ENCODE data around the gene MXI1. TPM values are rescaled to one million over a fixed set of nuclear protein-coding genes. Genes with fewer than 3 reads are reported as not detected.

Gene MXI1
- total and polyA plus RNA-seq, 9 donors: 41.9 to 100 (median 63.5) TPM

DNA sequence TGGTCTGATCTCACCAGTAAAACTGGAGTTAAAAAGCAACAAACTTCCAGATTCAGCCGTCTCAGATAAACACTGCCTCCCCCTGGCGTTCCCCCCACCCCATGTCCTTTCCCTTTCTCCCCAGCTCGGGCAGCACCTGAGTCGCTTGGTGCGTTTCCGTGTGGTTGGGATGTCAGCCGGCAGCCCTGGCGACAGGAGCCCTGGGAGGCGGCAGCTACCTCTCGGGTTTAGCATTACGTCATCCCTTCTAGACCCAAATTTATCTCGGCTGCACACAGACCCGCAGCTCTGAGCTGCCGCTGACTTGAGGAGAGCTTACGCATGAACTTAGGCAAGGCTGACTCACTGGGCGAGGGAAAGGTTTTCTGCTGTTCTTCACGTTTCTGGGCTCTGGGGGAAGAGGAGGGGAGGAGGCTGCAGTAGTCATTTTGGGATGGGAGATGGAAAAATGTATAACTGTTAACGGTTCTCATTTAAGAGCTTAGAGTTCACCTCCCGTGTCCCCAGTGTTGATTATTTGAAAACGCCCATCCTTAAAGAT lies 14.4 kb downstream of the MXI1 start:
- WGBS, 3 donors: 2 to 4% (median 3%) methylated on average over 20 of the region's 20 CpGs
- intact Hi-C loops (cut with DNase I): loop anchor here in 3 of 4 donors (10.0 kb wide), 3 partner anchors 53 to 327 kb away; no protein-coding TSS in a partner anchor
- DNase-seq: peak; percentile 84 to 91 (median 86)
- Histone ChIP-seq H3K4me3 (peak overlapping the region; percentile 39), H3K27me3 (no peaks in the 10 kb centered on the region), H3K9me3 (no peaks in the 10 kb centered on the region), H3K27ac (peak overlapping the region; percentile 82 to 91), H3K36me3 (no peaks in the 10 kb centered on the region), H3K4me1 (ENCODE audit: insufficient read depth) (peaks cover 8% of the 10 kb centered on the region)
- peak; percentile 59 for TF ChIP-seq POLR2A (IDR thresholded peaks at IDR 0.05)
- TF ChIP-seq, protein P1, sequence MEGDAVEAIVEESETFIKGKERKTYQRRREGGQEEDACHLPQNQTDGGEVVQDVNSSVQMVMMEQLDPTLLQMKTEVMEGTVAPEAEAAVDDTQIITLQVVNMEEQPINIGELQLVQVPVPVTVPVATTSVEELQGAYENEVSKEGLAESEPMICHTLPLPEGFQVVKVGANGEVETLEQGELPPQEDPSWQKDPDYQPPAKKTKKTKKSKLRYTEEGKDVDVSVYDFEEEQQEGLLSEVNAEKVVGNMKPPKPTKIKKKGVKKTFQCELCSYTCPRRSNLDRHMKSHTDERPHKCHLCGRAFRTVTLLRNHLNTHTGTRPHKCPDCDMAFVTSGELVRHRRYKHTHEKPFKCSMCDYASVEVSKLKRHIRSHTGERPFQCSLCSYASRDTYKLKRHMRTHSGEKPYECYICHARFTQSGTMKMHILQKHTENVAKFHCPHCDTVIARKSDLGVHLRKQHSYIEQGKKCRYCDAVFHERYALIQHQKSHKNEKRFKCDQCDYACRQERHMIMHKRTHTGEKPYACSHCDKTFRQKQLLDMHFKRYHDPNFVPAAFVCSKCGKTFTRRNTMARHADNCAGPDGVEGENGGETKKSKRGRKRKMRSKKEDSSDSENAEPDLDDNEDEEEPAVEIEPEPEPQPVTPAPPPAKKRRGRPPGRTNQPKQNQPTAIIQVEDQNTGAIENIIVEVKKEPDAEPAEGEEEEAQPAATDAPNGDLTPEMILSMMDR (IDR thresholded peaks at IDR 0.05): no peak

DNA sequence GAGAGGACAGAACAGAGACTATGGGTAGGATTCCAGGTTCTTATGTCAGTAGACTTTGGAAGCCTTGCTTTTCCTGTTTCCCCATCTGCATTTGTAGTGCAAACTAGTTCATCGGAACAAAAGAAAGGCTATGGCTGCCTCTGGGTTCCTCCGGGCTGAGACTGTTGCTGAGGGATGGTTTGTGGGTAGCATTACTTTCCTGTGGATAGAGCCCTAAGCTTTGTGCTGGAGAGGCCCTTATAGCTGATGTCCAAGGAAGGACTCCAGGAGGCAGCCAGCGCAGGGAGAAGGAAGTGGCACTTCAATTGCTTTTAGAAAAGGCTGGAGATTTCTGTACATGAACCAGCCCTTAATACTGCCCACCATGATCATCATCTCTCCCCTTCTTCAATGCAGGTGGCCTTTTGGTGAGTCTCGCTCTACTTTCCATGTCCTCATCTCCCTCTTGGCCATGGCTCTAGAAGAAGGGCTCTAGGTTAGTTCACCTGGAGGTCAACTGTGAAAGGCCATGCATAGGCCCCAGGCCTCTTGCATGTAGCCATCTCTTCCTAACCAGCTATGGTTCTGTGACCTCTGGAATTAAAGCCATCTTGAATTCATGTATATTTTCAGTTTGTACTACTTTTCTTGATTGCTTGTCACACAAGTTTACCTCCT lies 15.4 kb downstream of the MXI1 start:
- DNase-seq: no peak
- no peaks in the 10 kb centered on the region for H3K27me3 ChIP-seq
- H3K4me3 ChIP-seq: no peak overlapping the region
- H3K9me3 ChIP-seq: no peaks in the 10 kb centered on the region
- peak overlapping the region; percentile 82 to 91 for H3K27ac ChIP-seq
- intact Hi-C loops (cut with DNase I): loop anchor here in 3 of 4 donors (10.0 kb wide), 3 partner anchors 52 to 328 kb away; no protein-coding TSS in a partner anchor
- WGBS, 3 donors: 93 to 96% (median 96%) methylated on average over 4 of the region's 4 CpGs
- TF ChIP-seq POLR2A (IDR thresholded peaks at IDR 0.05): no peak
- TF ChIP-seq EP300 (IDR thresholded peaks at IDR 0.05): no peak
- TF ChIP-seq, protein P1 (IDR thresholded peaks at IDR 0.05): no peak
- H3K4me1 ChIP-seq (ENCODE audit: insufficient read depth): peaks cover 4% of the 10 kb centered on the region
- H3K36me3 ChIP-seq: no peaks in the 10 kb centered on the region

DNA sequence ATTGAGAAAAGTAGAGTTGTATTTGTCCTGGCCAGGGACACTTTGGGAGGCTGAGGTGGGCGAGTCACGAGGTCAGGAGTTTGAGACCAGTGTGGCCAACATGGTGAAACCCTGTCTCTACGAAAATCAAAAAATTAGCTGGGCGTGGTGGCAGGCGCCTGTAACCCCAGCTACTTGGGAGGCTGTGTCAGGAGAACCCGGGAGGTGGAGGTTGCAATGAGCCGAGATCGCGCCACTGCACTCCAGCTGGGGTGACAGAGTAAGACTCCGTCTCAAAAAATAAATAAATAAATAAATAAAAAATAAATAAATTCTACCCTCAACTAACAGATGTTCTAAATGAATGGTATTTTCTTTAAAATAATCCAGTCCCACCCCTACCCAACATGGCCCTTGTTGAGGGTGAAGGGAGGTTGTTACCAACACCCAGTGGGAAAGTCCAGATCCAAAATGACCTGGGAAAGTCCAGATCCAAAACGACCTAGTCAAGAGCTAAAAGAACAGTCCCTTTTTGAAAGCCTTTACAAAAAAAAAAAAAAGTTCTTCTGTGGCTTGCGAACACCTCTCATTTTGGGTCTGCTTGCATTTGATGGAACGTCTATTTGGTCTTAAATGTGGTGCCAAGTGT lies 16.0 kb downstream of the MXI1 start:
- intact Hi-C loops (cut with DNase I): loop anchor here in 3 of 4 donors (10.0 kb wide), 3 partner anchors 51 to 329 kb away; no protein-coding TSS in a partner anchor
- no peak overlapping the region for H3K4me3 ChIP-seq
- H3K27ac ChIP-seq: no peak overlapping the region
- H3K9me3 ChIP-seq: no peaks in the 10 kb centered on the region
- WGBS, 3 donors: 92 to 93% (median 92%) methylated on average over 13 of the region's 13 CpGs
- no peaks in the 10 kb centered on the region for H3K36me3 ChIP-seq
- TF ChIP-seq, protein P1 (IDR thresholded peaks at IDR 0.05): no peak
- TF ChIP-seq POLR2A (IDR thresholded peaks at IDR 0.05) (no peak), EP300 (IDR thresholded peaks at IDR 0.05) (no peak)
- DNase-seq: no peak
- H3K27me3 ChIP-seq: no peaks in the 10 kb centered on the region
- H3K4me1 ChIP-seq (ENCODE audit: insufficient read depth): peaks cover 4% of the 10 kb centered on the region

DNA sequence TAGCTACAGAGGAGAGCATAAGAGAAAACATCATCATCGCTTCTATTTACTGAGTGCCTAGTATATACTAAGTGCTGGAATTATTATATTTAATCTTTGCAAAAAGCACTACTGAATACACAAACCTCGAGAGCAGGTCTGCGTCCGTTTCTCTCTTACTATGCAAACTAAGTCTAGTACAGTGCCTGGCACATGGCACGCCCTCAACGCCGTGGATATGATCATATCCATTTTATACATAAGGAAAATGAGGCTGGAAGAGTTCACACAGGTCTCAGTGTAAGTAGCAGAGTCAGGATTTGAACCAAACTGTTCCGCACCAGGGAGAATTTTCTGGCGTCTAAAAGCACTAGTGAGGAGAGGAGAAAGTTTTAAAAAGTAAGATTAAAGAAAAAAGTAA lies 17.6 kb downstream of the MXI1 start:
- Histone ChIP-seq H3K4me3 (no peak overlapping the region), H3K4me1 (ENCODE audit: insufficient read depth) (peaks cover 4% of the 10 kb centered on the region), H3K27ac (peak overlapping the region; percentile 65 to 91), H3K27me3 (no peaks in the 10 kb centered on the region), H3K9me3 (no peaks in the 10 kb centered on the region), H3K36me3 (no peaks in the 10 kb centered on the region)
- 67 to 72% (median 72%) methylated on average over 9 of the region's 9 CpGs for WGBS, 3 donors
- TF ChIP-seq EP300 (IDR thresholded peaks at IDR 0.05) (no peak), POLR2A (IDR thresholded peaks at IDR 0.05) (no peak)
- TF ChIP-seq, protein P1 (IDR thresholded peaks at IDR 0.05): no peak
- peak in 1 of 5 donors; percentile 49 for DNase-seq
- intact Hi-C loops (cut with DNase I): loop anchor here in 3 of 4 donors (5.0 to 10.0 kb wide), 4 partner anchors 47 to 330 kb away; no protein-coding TSS in a partner anchor
